SKM-1 (cell line): ENCODE results near the gene SLC24A3.
"Not testable (repeated sequence)": the region's sequence is repeated elsewhere in the genome, so short reads cannot be mapped to it uniquely, and the experiment has no call there.

Experiments
- DNase-seq: peaks from one replicate; lab custom pipeline; 2025; ENCODE audit not compliant: unreplicated experiment; lab: John Stamatoyannopoulos, UW

The SLC24A3 gene

GRCh38 chr20:19727251-19727847 lies 514.9 kb downstream of the SLC24A3 start:
- DNase-seq = no peak

- no peak for DNase-seq
Observed at GRCh38 chr20:19729672-19730071, 517.2 kb downstream of the SLC24A3 start.

GRCh38 chr20:19730706-19731105 lies 518.3 kb downstream of the SLC24A3 start:
- DNase-seq = no peak

- no peak for DNase-seq
Observed at GRCh38 chr20:19734811-19735210, 522.4 kb downstream of the SLC24A3 start.

GRCh38 chr20:19735446-19735845 lies 523.0 kb downstream of the SLC24A3 start:
- no peak for DNase-seq

- no peak for DNase-seq
Observed at GRCh38 chr20:19737025-19737424, 524.6 kb downstream of the SLC24A3 start.

- DNase-seq = no peak
Observed at GRCh38 chr20:19738951-19739350, 526.5 kb downstream of the SLC24A3 start.

- DNase-seq = no peak
Observed at GRCh38 chr20:19739351-19739750, 526.9 kb downstream of the SLC24A3 start.

- no peak for DNase-seq
Observed at GRCh38 chr20:19740512-19740911, 528.1 kb downstream of the SLC24A3 start.

GRCh38 chr20:19741924-19742323 lies 529.5 kb downstream of the SLC24A3 start:
- no peak for DNase-seq

- no peak for DNase-seq
Observed at GRCh38 chr20:19742974-19743639, 530.7 kb downstream of the SLC24A3 start.

GRCh38 chr20:19743640-19743995 lies 531.2 kb downstream of the SLC24A3 start:
- DNase-seq = no peak

- DNase-seq = no peak
Observed at GRCh38 chr20:19745106-19745505, 532.7 kb downstream of the SLC24A3 start.

- no peak for DNase-seq
Observed at GRCh38 chr20:19745584-19745983, 533.1 kb downstream of the SLC24A3 start.

- no peak for DNase-seq
Observed at GRCh38 chr20:19746396-19746795, 534.0 kb downstream of the SLC24A3 start.

- DNase-seq = no peak
Observed at GRCh38 chr20:19747903-19748302, 535.5 kb downstream of the SLC24A3 start.

GRCh38 chr20:19748681-19749080 lies 536.2 kb downstream of the SLC24A3 start:
- no peak for DNase-seq

- no peak for DNase-seq
Observed at GRCh38 chr20:19749618-19750071, 537.2 kb downstream of the SLC24A3 start.

GRCh38 chr20:19750101-19750606 lies 537.7 kb downstream of the SLC24A3 start:
- no peak for DNase-seq

- peak; percentile 47 for DNase-seq
Observed at GRCh38 chr20:19750907-19751636, 538.6 kb downstream of the SLC24A3 start.

GRCh38 chr20:19754201-19754600 lies 541.8 kb downstream of the SLC24A3 start:
- DNase-seq = not testable (repeated sequence)
